ENCODE results near the gene CBLN3. TPM values are rescaled to one million over a fixed set of nuclear protein-coding genes. Genes with fewer than 3 reads are reported as not detected.

Gene CBLN3
- total and polyA plus RNA-seq, 7 experiments from 2014 or later, result 0.24 to 13.9 (median 2.9) TPM; not detected in 1

DNA sequence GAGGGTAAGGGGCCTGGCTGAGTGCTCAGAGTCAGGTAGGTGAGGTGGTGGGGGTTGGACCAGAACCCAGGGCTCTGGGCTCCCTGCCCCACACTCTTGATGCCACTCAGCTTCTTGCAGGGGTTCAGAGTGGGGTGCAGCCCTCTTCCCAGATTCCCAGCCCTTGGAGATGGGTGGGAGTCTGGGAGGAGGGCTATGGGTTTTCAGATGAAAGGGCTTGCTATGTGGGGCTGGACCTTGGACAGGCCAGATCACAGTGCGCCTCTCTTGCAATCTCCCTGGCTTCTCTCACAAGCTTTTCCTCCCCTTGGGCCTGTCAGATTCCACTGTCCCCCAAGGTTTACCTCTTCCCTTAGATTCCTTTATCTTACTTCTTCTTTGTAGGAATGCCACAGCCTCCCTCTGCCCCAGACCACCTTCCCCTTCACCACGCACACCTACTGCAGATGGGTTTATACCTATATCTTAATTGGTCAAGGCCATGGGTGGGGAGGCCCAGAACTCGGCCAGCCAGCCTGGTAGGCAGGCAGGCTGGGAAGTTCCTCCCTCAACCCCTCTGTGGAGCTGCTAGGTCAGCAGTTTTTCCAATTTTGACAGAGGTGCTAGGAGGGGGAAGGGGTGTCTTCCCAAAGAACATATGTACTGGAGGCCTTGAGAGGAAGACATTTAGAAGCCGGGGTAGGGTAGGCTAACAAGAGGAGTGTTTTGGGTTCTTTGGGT is 29.3 kb downstream of the CBLN3 start:
- ChIA-PET POLR2A (interaction anchor here (0.9 kb wide), 1 partner anchor 30 kb away, joined by 4 read pairs; the partner anchor contains the start of gene KHNYN), CTCF (no interaction called here)
- H3K27me3 Mint-ChIP-seq, result peaks cover 0 to 68% (median 18%) of the 10 kb centered on the region in 5 donors
- no peaks in the 10 kb centered on the region for H3K36me3 ChIP-seq (ENCODE audit: control insufficient read depth in 2 of 3, insufficient read depth in 3 of 3, low read length in 3 of 3)
- no peak overlapping the region for H3K27ac Mint-ChIP-seq
- peaks cover 0 to 5% of the 10 kb centered on the region in 2 donors for H3K4me1 ChIP-seq (ENCODE audit: control insufficient read depth in 2 of 2, insufficient read depth in 2 of 2, low read length in 2 of 2)
- peak overlapping the region in 9 of 10 donors; percentile 71 to 84 (median 79) for H3K4me3 Mint-ChIP-seq
- no peaks in the 10 kb centered on the region for H3K9me3 ChIP-seq (ENCODE audit: control insufficient read depth in 2 of 3, low read length in 3 of 3)
- DNase-seq (no peak), ATAC-seq (no peak)
- no peaks in the 10 kb centered on the region for H3K36me3 Mint-ChIP-seq
- H3K4me1 Mint-ChIP-seq, result peaks cover 0 to 18% (median 15%) of the 10 kb centered on the region in 7 donors
- H3K27me3 ChIP-seq (ENCODE audit: control insufficient read depth in 2 of 2, insufficient read depth in 2 of 2, low read length in 2 of 2), result no peaks in the 10 kb centered on the region
- no peak overlapping the region for H3K4me3 ChIP-seq (ENCODE audit: low read length)
- intact Hi-C loops (cut with micrococcal nuclease), result loop anchor here in 1 of 2 donors (1.0 kb wide), 1 partner anchor 27 kb away; no protein-coding TSS in a partner anchor
- no peaks in the 10 kb centered on the region for H3K9me3 Mint-ChIP-seq
- no peak overlapping the region for H3K27ac ChIP-seq (ENCODE audit: low read depth, low read length)

DNA sequence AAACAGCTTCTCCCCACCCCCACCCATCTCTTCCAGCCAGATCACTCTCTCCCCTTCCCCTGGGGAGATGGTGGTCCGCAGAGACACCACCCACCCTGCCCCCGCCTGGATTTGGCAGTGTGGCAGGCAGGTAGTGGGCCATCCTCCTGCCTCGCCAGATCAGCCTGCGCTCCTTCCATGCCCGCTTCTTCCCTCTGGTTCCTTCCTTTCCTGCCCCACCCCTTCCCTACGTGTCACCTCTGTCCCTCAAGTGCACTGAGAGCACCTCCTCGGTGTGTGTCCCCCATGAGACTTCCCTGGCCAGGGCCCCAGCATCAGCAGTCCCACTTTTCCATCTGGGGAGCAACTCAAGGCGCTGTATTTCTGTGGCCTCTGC is 30.0 kb downstream of the CBLN3 start:
- CTCF ChIA-PET, result no interaction called here

GRCh38 chr14:24398653-24399446 is 30.6 kb downstream of the CBLN3 start, which contains the start of gene NYNRIN:
Gene NYNRIN, plus strand, starts transcription at chr14:24399003. Its CDS starts 244 bp downstream, at chr14:24399247.
- Histone ChIP-seq H3K36me3 (ENCODE audit: control insufficient read depth in 2 of 3, insufficient read depth in 3 of 3, low read length in 3 of 3) (no peaks in the 10 kb centered on the region), H3K4me1 (ENCODE audit: control insufficient read depth in 2 of 2, insufficient read depth in 2 of 2, low read length in 2 of 2) (peaks cover 0 to 5% of the 10 kb centered on the region in 2 donors), H3K27ac (ENCODE audit: low read depth, low read length) (peak within 1 kb of the TSS; percentile 43), H3K9me3 (ENCODE audit: control insufficient read depth in 2 of 3, low read length in 3 of 3) (no peaks in the 10 kb centered on the region), H3K4me3 (ENCODE audit: low read length) (peak within 1 kb of the TSS; percentile 37), H3K27me3 (ENCODE audit: control insufficient read depth in 2 of 2, insufficient read depth in 2 of 2, low read length in 2 of 2) (no peaks in the 10 kb centered on the region)
- no peaks in the 10 kb centered on the region for H3K36me3 Mint-ChIP-seq
- ChIA-PET CTCF (no interaction called here), POLR2A (no interaction called here)
- peak within 1 kb of the TSS; percentile 71 to 84 (median 76) for H3K4me3 Mint-ChIP-seq
- H3K27me3 Mint-ChIP-seq, result peaks cover 0 to 61% (median 8%) of the 10 kb centered on the region in 5 donors
- ATAC-seq, result peak; percentile 78
- intact Hi-C loops (cut with micrococcal nuclease), result loop anchor here in 1 of 2 donors (1.0 kb wide), 1 partner anchor 28 kb away; no protein-coding TSS in a partner anchor
- peak within 1 kb of the TSS in 1 of 9 donors; percentile 90 for H3K27ac Mint-ChIP-seq
- H3K9me3 Mint-ChIP-seq, result no peaks in the 10 kb centered on the region
- H3K4me1 Mint-ChIP-seq, result peaks cover 0 to 18% (median 15%) of the 10 kb centered on the region in 7 donors
- DNase-seq, result peak in 7 of 9 donors; percentile 17 to 46 (median 35)

More for the DNA sequence above, 30.0 kb downstream of the CBLN3 start:
- peaks cover 0 to 63% (median 14%) of the 10 kb centered on the region in 5 donors for H3K27me3 Mint-ChIP-seq
- intact Hi-C loops (cut with micrococcal nuclease), result loop anchor here in 1 of 2 donors (1.0 kb wide), 1 partner anchor 28 kb away; no protein-coding TSS in a partner anchor
- H3K4me3 ChIP-seq (ENCODE audit: low read length), result peak overlapping the region; percentile 37
- no peaks in the 10 kb centered on the region for H3K36me3 Mint-ChIP-seq
- no peak for DNase-seq
- ATAC-seq, result peak; percentile 3
- peak overlapping the region; percentile 71 to 84 (median 76) for H3K4me3 Mint-ChIP-seq
- H3K36me3 ChIP-seq (ENCODE audit: control insufficient read depth in 2 of 3, insufficient read depth in 3 of 3, low read length in 3 of 3), result no peaks in the 10 kb centered on the region
- H3K9me3 Mint-ChIP-seq, result no peaks in the 10 kb centered on the region
- H3K27ac ChIP-seq (ENCODE audit: low read depth, low read length), result peak overlapping the region; percentile 43
- peaks cover 0 to 18% (median 15%) of the 10 kb centered on the region in 7 donors for H3K4me1 Mint-ChIP-seq
- no peaks in the 10 kb centered on the region for H3K27me3 ChIP-seq (ENCODE audit: control insufficient read depth in 2 of 2, insufficient read depth in 2 of 2, low read length in 2 of 2)
- peaks cover 0 to 5% of the 10 kb centered on the region in 2 donors for H3K4me1 ChIP-seq (ENCODE audit: control insufficient read depth in 2 of 2, insufficient read depth in 2 of 2, low read length in 2 of 2)
- H3K9me3 ChIP-seq (ENCODE audit: control insufficient read depth in 2 of 3, low read length in 3 of 3), result no peaks in the 10 kb centered on the region
- POLR2A ChIA-PET, result no interaction called here
- peak overlapping the region in 1 of 9 donors; percentile 90 for H3K27ac Mint-ChIP-seq

GRCh38 chr14:24398293-24398652 is 31.2 kb downstream of the CBLN3 start:
- H3K36me3 ChIP-seq (ENCODE audit: control insufficient read depth in 2 of 3, insufficient read depth in 3 of 3, low read length in 3 of 3), result no peaks in the 10 kb centered on the region
- POLR2A ChIA-PET, result no interaction called here
- H3K9me3 ChIP-seq (ENCODE audit: control insufficient read depth in 2 of 3, low read length in 3 of 3), result no peaks in the 10 kb centered on the region
- H3K4me1 ChIP-seq (ENCODE audit: control insufficient read depth in 2 of 2, insufficient read depth in 2 of 2, low read length in 2 of 2), result peaks cover 0 to 5% of the 10 kb centered on the region in 2 donors
- Mint-ChIP-seq H3K27ac (no peak overlapping the region), H3K36me3 (no peaks in the 10 kb centered on the region), H3K4me3 (peak overlapping the region in 6 of 10 donors; percentile 4 to 72 (median 37)), H3K9me3 (no peaks in the 10 kb centered on the region), H3K27me3 (peaks cover 0 to 59% (median 8%) of the 10 kb centered on the region in 5 donors), H3K4me1 (peaks cover 0 to 18% (median 15%) of the 10 kb centered on the region in 7 donors)
- ATAC-seq, result no peak
- H3K27me3 ChIP-seq (ENCODE audit: control insufficient read depth in 2 of 2, insufficient read depth in 2 of 2, low read length in 2 of 2), result no peaks in the 10 kb centered on the region
- H3K4me3 ChIP-seq (ENCODE audit: low read length), result no peak overlapping the region
- CTCF ChIA-PET, result no interaction called here
- no peak overlapping the region for H3K27ac ChIP-seq (ENCODE audit: low read depth, low read length)
- intact Hi-C loops (cut with micrococcal nuclease), result no loop called here
- DNase-seq, result no peak

DNA sequence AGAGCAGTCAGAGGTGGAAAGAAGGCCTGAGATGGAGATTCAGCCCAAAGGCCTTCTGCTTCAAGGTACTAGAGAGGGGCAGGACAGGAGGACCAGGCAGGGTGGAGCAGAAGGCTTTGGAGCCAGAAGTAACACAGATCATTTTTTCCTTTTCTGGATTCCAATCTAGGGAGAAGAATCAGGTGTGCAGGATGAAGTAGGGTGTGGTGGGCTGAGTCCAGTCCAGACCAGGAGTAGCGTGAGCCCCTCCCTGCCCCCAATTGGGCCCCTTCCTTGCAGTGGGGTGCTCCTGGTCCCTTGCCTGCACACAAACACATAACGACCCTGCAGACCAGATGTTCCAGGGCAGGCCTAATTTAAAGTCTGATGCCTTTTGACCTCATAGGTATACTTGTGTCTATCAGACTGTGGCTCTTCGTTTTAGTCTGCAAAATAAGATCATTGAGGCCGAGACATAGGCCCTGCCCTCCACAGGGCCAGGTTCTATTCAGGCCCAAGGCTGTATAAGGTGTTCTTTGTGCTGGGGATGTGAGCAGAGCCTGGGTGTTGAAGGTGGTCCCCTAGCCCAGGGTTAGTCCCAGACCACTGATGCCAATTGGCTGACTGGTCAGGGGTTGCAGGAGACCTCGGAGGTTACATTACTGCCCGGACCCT is 31.7 kb downstream of the CBLN3 start:
- intact Hi-C loops (cut with micrococcal nuclease), result no loop called here
- Histone ChIP-seq H3K27ac (ENCODE audit: low read depth, low read length) (no peak overlapping the region), H3K27me3 (ENCODE audit: control insufficient read depth in 2 of 2, insufficient read depth in 2 of 2, low read length in 2 of 2) (no peaks in the 10 kb centered on the region), H3K4me1 (ENCODE audit: control insufficient read depth in 2 of 2, insufficient read depth in 2 of 2, low read length in 2 of 2) (peaks cover 0 to 5% of the 10 kb centered on the region in 2 donors), H3K9me3 (ENCODE audit: control insufficient read depth in 2 of 3, low read length in 3 of 3) (no peaks in the 10 kb centered on the region), H3K36me3 (ENCODE audit: control insufficient read depth in 2 of 3, insufficient read depth in 3 of 3, low read length in 3 of 3) (no peaks in the 10 kb centered on the region), H3K4me3 (ENCODE audit: low read length) (no peak overlapping the region)
- Mint-ChIP-seq H3K4me3 (peak overlapping the region in 9 of 10 donors; percentile 2 to 73 (median 45)), H3K27ac (peak overlapping the region in 1 of 9 donors; percentile 32), H3K9me3 (no peaks in the 10 kb centered on the region), H3K27me3 (peaks cover 0 to 54% (median 8%) of the 10 kb centered on the region in 5 donors), H3K36me3 (no peaks in the 10 kb centered on the region), H3K4me1 (peaks cover 0 to 18% (median 15%) of the 10 kb centered on the region in 7 donors)
- ChIA-PET POLR2A (no interaction called here), CTCF (no interaction called here)
- ATAC-seq (no peak), DNase-seq (no peak)

Measured in naive thymus-derived CD4-positive, alpha-beta T cell (primary cell).